Mammary epithelial cell (primary cell): ENCODE results near the gene PCDH11X.
"Not testable (repeated sequence)": the region's sequence is repeated elsewhere in the genome, so short reads cannot be mapped to it uniquely, and the experiment has no call there.

Source experiments
- CTCF ChIP-seq, 2 donors: IDR thresholded peaks in 1 of 2; conservative IDR thresholded peaks in 1 of 2; 2 replicates each; pipeline ENCODE4 v1.5.1; 2011 to 2012; ENCODE audit warnings: inconsistent platforms in 2 of 2, low read length in 2 of 2, mild to moderate bottlenecking in 2 of 2, control low read depth in 1 of 2, low read depth in 1 of 2; ENCODE audit not compliant: insufficient read depth in 1 of 2; ENCODE audit errors: extremely low read depth in 1 of 2
- EZH2 ChIP-seq: IDR thresholded peaks from 2 replicates; pipeline ENCODE4 v1.6.1; 2012; ENCODE audit warnings: low read length, inconsistent platforms, borderline replicate concordance

- TF ChIP-seq CTCF (conservative IDR thresholded peaks at IDR 0.05 in 1 of 2, IDR thresholded peaks at IDR 0.05 in 1 of 2; ENCODE audit: extremely low read depth in 1 of 2, insufficient read depth in 1 of 2, low read depth in 1 of 2, low read length in 2 of 2); EZH2: not testable (repeated sequence)
Observed at GRCh38 chrX:91773943-91774342, 5.2 kb upstream of the PCDH11X start.
